ENCODE results near the gene IGHMBP2.

DNA sequence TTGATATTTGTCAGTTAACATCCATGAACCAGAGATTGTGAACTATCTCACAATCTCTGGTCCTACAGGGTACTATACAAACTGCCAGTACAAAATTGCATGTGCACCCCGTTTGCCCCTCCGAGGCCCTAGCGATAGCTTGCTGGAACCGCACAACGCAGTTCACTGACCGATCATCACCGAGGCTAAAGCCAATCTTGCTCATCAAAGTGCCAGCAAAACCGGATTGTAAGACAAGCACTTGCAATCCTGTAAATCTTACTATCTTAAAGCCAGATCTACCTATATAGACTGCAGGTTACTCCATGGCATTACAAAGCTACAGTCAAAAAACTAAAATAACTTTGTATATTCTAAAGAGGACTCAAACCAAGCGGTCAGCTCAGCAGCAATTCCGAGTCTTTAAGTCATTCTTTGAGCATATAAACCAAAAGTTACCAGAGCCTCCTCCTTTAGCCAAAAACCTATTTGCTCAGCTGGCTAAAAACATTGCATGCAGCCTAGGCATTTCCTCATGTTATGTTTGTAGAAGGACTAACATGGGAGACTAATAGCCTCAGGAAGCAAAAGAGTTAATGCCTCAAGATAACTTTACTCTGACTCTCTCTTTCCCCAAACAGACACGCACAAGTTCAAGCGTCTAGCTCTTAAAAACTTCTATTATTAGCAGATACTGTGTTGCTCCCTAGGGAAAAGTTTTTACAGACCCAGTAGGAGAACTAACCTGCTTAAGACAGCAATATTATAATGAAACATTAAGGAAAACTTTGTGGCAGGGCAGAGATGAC, 31.3 kb upstream of the IGHMBP2 start:
- TF ChIP-seq CTCF (IDR thresholded peaks at IDR 0.05; ENCODE audit: low read depth, low read length) (no peak), POLR2A (IDR thresholded peaks at IDR 0.05; ENCODE audit: extremely low read depth, insufficient read length) (no peak)
- TF ChIP-seq, protein P1, sequence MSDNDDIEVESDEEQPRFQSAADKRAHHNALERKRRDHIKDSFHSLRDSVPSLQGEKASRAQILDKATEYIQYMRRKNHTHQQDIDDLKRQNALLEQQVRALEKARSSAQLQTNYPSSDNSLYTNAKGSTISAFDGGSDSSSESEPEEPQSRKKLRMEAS (IDR thresholded peaks at IDR 0.05; ENCODE audit: low read depth, low read length), result no peak

All from NB4 (cell line).